Right cardiac atrium (tissue), 5 donors: Measurements from ENCODE around the gene ABCB8. TPM values are rescaled to one million over a fixed set of nuclear protein-coding genes. Genes with fewer than 3 reads are reported as not detected.
A peak's percentile ranks its signal among the peaks of the same experiment; 100 is the strongest.
"Not testable (repeated sequence)": the region's sequence is repeated elsewhere in the genome, so short reads cannot be mapped to it uniquely, and the experiment has no call there.

Experiments used
- ATAC-seq, 2 donors: fragments of 200-7000 bp; cut with Tn5 transposase; one replicate each; pipeline versions ENCODE4 v1.8.0 to v1.9.1; 2020; ENCODE audit warnings: moderate library complexity in 2 of 2, mild to moderate bottlenecking in 1 of 2
- DNase-seq, 3 donors: peaks; one replicate each; pipeline ENCODE4 v3.0.0-alpha.2; 2020
- H3K27ac ChIP-seq: one replicate; pipeline ENCODE4 v1.5.1; 2013; ENCODE audit warnings: mild to moderate bottlenecking, low read length, control low read depth, moderate library complexity
- H3K27me3 ChIP-seq: one replicate; pipeline ENCODE4 v1.6.1; 2013; ENCODE audit not compliant: control insufficient read depth, insufficient read depth
- H3K4me1 ChIP-seq: one replicate; pipeline ENCODE4 v1.6.1; 2013; ENCODE audit warnings: low read length; ENCODE audit not compliant: control insufficient read depth, insufficient read depth
- H3K4me3 ChIP-seq: one replicate; pipeline ENCODE4 v1.5.1; 2013; ENCODE audit warnings: low read length, control low read depth
- H3K9me3 ChIP-seq: one replicate; pipeline ENCODE4 v1.6.1; 2013; ENCODE audit warnings: low read length; ENCODE audit not compliant: control insufficient read depth
- WGBS: extraction: QIAGEN DNeasy Blood & Tissue Kit; methylation state at CpG from one replicate; pipeline ENCODE4 v1.1.7; 2013; 5-methylcytosine and 5-hydroxymethylcytosine counted together
- intact Hi-C, 4 donors: fragments of 100-400 bp; cut with DNase I; formaldehyde crosslinking; loops; one replicate each; pipeline versions ENCODE4 v1.11.0 to v1.14.0; 2022 to 2023
- polyA plus RNA-seq: library from polyadenylated mRNA; stranded (reverse); fragments of 200-250 nt; gene quantifications from one replicate; pipeline ENCODE4 v1.2.3, GENCODE V29; 2013
- total RNA-seq, 4 donors: library from RNA; stranded (reverse); fragmentation: NEBNext Ultra II Directional; extraction: Animal tissue kit (Norgen Biotek cat#: 25700); gene quantifications; one replicate each; pipeline ENCODE4 v1.2.1, GENCODE V29; 2021
- donor health status: healthy with polysubstance abuse.
- donor health status: DM: no; HTN: yes; CAD: no.
- donor health status: DM: no; HTN: no; CAD: no.
- donor health status: DM: no; HTN: yes; CAD: no; lungs with severe emphysema.
- donor health status: DM: yes; HTN: yes; CAD: no.

ABCB8 gene
- total and polyA plus RNA-seq, 5 donors = 19.6 to 24.5 (median 22.6) TPM

GRCh38 chr7:151035026-151035717, 6.9 kb downstream of the ABCB8 start:
- H3K27me3 ChIP-seq = no peaks in the 10 kb centered on the region
- H3K9me3 ChIP-seq = no peaks in the 10 kb centered on the region
- DNase-seq = no peak
- no peak overlapping the region for H3K27ac ChIP-seq
- H3K4me3 ChIP-seq = no peak overlapping the region
- 81% methylated on average over 21 of the region's 21 CpGs for WGBS
- no peaks in the 10 kb centered on the region for H3K4me1 ChIP-seq
- ATAC-seq = no peak
- intact Hi-C loops = no loop called here

- ATAC-seq (no peak), DNase-seq (no peak)
- H3K27ac ChIP-seq = no peak overlapping the region
These were observed 7.7 kb downstream of the ABCB8 start for GRCh38 chr7:151035902-151036301.

GRCh38 chr7:151038951-151039849, 10.9 kb downstream of the ABCB8 start:
- Histone ChIP-seq H3K4me3 (no peak overlapping the region), H3K4me1 (no peaks in the 10 kb centered on the region), H3K27me3 (no peaks in the 10 kb centered on the region), H3K9me3 (no peaks in the 10 kb centered on the region), H3K27ac (peak overlapping the region; percentile 19)
- peak; percentile 83 to 87 (median 85) for DNase-seq
- peak; percentile 58 to 94 for ATAC-seq
- intact Hi-C loops = no loop called here
- 38% methylated on average over 12 of the region's 12 CpGs for WGBS

More at GRCh38 chr7:151035902-151036301, 7.7 kb downstream of the ABCB8 start:
- WGBS = 94% methylated on average over 17 of the region's 17 CpGs
- no peaks in the 10 kb centered on the region for H3K4me1 ChIP-seq
- no peak overlapping the region for H3K4me3 ChIP-seq
- intact Hi-C loops = no loop called here
- no peaks in the 10 kb centered on the region for H3K27me3 ChIP-seq
- H3K9me3 ChIP-seq = no peaks in the 10 kb centered on the region

- ATAC-seq (peak in 1 of 2 donors; percentile 11), DNase-seq (no peak)
- Histone ChIP-seq H3K27me3 (no peaks in the 10 kb centered on the region), H3K27ac (no peak overlapping the region), H3K4me1 (no peaks in the 10 kb centered on the region), H3K4me3 (no peak overlapping the region), H3K9me3 (no peaks in the 10 kb centered on the region)
- WGBS = 56% methylated on average over 18 of the region's 18 CpGs
- intact Hi-C loops = no loop called here
These were observed 11.7 kb downstream of the ABCB8 start for GRCh38 chr7:151039850-151040548.

GRCh38 chr7:151040616-151041375, 12.5 kb downstream of the ABCB8 start:
- ATAC-seq = no peak
- DNase-seq = no peak
- WGBS = 93% methylated on average over 30 of the region's 30 CpGs
- no peak overlapping the region for H3K27ac ChIP-seq
- H3K4me1 ChIP-seq = no peaks in the 10 kb centered on the region
- H3K4me3 ChIP-seq = no peak overlapping the region
- no peaks in the 10 kb centered on the region for H3K27me3 ChIP-seq
- intact Hi-C loops = no loop called here
- no peaks in the 10 kb centered on the region for H3K9me3 ChIP-seq

GRCh38 chr7:151043449-151043848, 15.2 kb downstream of the ABCB8 start:
- H3K27me3 ChIP-seq, intact Hi-C loops, ATAC-seq, H3K4me1 ChIP-seq, DNase-seq, H3K4me3 ChIP-seq, H3K9me3 ChIP-seq, H3K27ac ChIP-seq: not testable (repeated sequence)
- 87% methylated on average over 10 of the region's 10 CpGs for whole genome bisulfite sequencing

- Histone ChIP-seq H3K4me3 (no peak overlapping the region), H3K27me3 (no peaks in the 10 kb centered on the region), H3K4me1 (no peaks in the 10 kb centered on the region), H3K9me3 (no peaks in the 10 kb centered on the region), H3K27ac (no peak overlapping the region)
- intact Hi-C loops = no loop called here
- 93% methylated on average over 20 of the region's 20 CpGs for WGBS
- ATAC-seq (no peak), DNase-seq (no peak)
These were observed 15.7 kb downstream of the ABCB8 start for GRCh38 chr7:151043959-151044358.

GRCh38 chr7:151045262-151045661, 17.0 kb downstream of the ABCB8 start:
- Histone ChIP-seq H3K27me3 (no peaks in the 10 kb centered on the region), H3K4me1 (no peaks in the 10 kb centered on the region), H3K27ac (no peak overlapping the region), H3K4me3 (no peak overlapping the region), H3K9me3 (no peaks in the 10 kb centered on the region)
- intact Hi-C loops = no loop called here
- ATAC-seq (no peak), DNase-seq (no peak)
- 82% methylated on average over 11 of the region's 11 CpGs for WGBS

GRCh38 chr7:151045967-151046366, 17.7 kb downstream of the ABCB8 start:
- Histone ChIP-seq H3K27ac (no peak overlapping the region), H3K4me1 (no peaks in the 10 kb centered on the region), H3K9me3 (no peaks in the 10 kb centered on the region), H3K27me3 (no peaks in the 10 kb centered on the region), H3K4me3 (no peak overlapping the region)
- WGBS = 90% methylated on average over 9 of the region's 9 CpGs
- no peak for ATAC-seq
- intact Hi-C loops = no loop called here
- no peak for DNase-seq
